HG02943 (cell line): ENCODE results near the gene IQCF2.
"Not testable (repeated sequence)": the region's sequence is repeated elsewhere in the genome, so short reads cannot be mapped to it uniquely, and the experiment has no call there.

Experiments used
- ATAC-seq: cut with Tn5 transposase; IDR thresholded peaks from one replicate; pipeline ENCODE4 v1.9.1; 2021; ENCODE audit warnings: mild to moderate bottlenecking, low read depth, moderate library complexity; ENCODE audit not compliant: unreplicated experiment

Gene IQCF2

GRCh38 chr3:51875501-51875900 lies 14.1 kb downstream of the IQCF2 start, which contains the start of gene IQCF5:
TSS of gene IQCF5 (minus strand) at chr3:51875601. CDS start at chr3:51875531, 70 bp downstream.
- ATAC-seq: no peak

- no peak for ATAC-seq
Measured at GRCh38 chr3:51876186-51876585, 14.8 kb downstream of the IQCF2 start.

GRCh38 chr3:51879937-51880336 lies 18.5 kb downstream of the IQCF2 start:
- no peak for ATAC-seq

GRCh38 chr3:51886447-51886846 lies 25.0 kb downstream of the IQCF2 start:
- no peak for ATAC-seq

GRCh38 chr3:51887620-51888019 lies 26.2 kb downstream of the IQCF2 start:
- ATAC-seq: no peak

- no peak for ATAC-seq
Measured at GRCh38 chr3:51888463-51889105, 27.2 kb downstream of the IQCF2 start.

GRCh38 chr3:51891242-51892039 lies 30.0 kb downstream of the IQCF2 start:
- no peak for ATAC-seq

GRCh38 chr3:51894391-51894790 lies 33.0 kb downstream of the IQCF2 start:
- no peak for ATAC-seq

- no peak for ATAC-seq
Measured at GRCh38 chr3:51894939-51895338, 33.5 kb downstream of the IQCF2 start.

- ATAC-seq: no peak
Measured at GRCh38 chr3:51896607-51897305, 35.3 kb downstream of the IQCF2 start.

GRCh38 chr3:51897391-51897790 lies 36.0 kb downstream of the IQCF2 start:
- no peak for ATAC-seq

- ATAC-seq: not testable (repeated sequence)
Measured at GRCh38 chr3:51900043-51900442, 38.6 kb downstream of the IQCF2 start.

GRCh38 chr3:51902361-51902760 lies 40.9 kb downstream of the IQCF2 start:
- not testable (repeated sequence) for ATAC-seq

GRCh38 chr3:51904034-51904823 lies 42.8 kb downstream of the IQCF2 start:
- no peak for ATAC-seq

GRCh38 chr3:51908026-51908425 lies 46.6 kb downstream of the IQCF2 start:
- ATAC-seq: no peak
